Lung (tissue), 12 donors: ENCODE measurements around the gene PLEKHM3. TPM values are rescaled to one million over a fixed set of nuclear protein-coding genes. Genes with fewer than 3 reads are reported as not detected.
A peak's percentile ranks its signal among the peaks of the same experiment; 100 is the strongest.

Source experiments
- ATAC-seq: fragments of 200-7000 bp; cut with Tn5 transposase; one replicate; pipeline ENCODE4 v1.9.1; 2020; ENCODE audit warnings: moderate number of reproducible peaks; ENCODE audit not compliant: insufficient read depth, low FRiP score
- DNase-seq, 3 donors: peaks; one replicate each; pipeline ENCODE4 v3.0.0-alpha.2; 2013 to 2017
- H3K27ac ChIP-seq, 2 donors: one replicate each; pipeline ENCODE4 v1.5.1; 2013; ENCODE audit warnings: mild to moderate bottlenecking in 2 of 2, moderate library complexity in 2 of 2, control low read depth in 1 of 2, inconsistent platforms in 1 of 2, low read depth in 1 of 2, low read length in 1 of 2
- H3K27me3 ChIP-seq, 3 donors: one replicate each; pipeline ENCODE4 v1.5.1; 2013; ENCODE audit warnings: low read length in 2 of 3; ENCODE audit not compliant: control insufficient read depth in 3 of 3, insufficient read depth in 3 of 3
- H3K36me3 ChIP-seq, 4 donors: one replicate each; pipeline ENCODE4 v1.5.1; 2013; ENCODE audit warnings: low read length in 4 of 4, mild to moderate bottlenecking in 1 of 4, moderate library complexity in 1 of 4; ENCODE audit not compliant: control insufficient read depth in 4 of 4, insufficient read depth in 4 of 4
- H3K4me1 ChIP-seq, 5 donors: one replicate each; pipeline ENCODE4 v1.5.1; 2013; ENCODE audit warnings: low read length in 5 of 5, mild to moderate bottlenecking in 2 of 5, moderate library complexity in 1 of 5; ENCODE audit not compliant: control insufficient read depth in 5 of 5, insufficient read depth in 5 of 5
- H3K4me3 ChIP-seq: one replicate; pipeline ENCODE4 v1.5.1; 2013; ENCODE audit warnings: mild to moderate bottlenecking, control low read depth, moderate library complexity
- H3K9ac ChIP-seq, 2 donors: one replicate each; pipeline ENCODE4 v1.5.1; 2013; ENCODE audit warnings: low read length in 2 of 2, control low read depth in 1 of 2; ENCODE audit not compliant: insufficient read depth in 1 of 2
- H3K9me3 ChIP-seq, 4 donors: one replicate each; pipeline ENCODE4 v1.5.1; 2013; ENCODE audit warnings: low read length in 3 of 4, mild to moderate bottlenecking in 1 of 4, moderate library complexity in 1 of 4; ENCODE audit not compliant: control insufficient read depth in 4 of 4, insufficient read depth in 3 of 4
- CTCF ChIP-seq: IDR thresholded peaks from 2 replicates; pipeline ENCODE4 v1.5.1; 2012; ENCODE audit warnings: mild to moderate bottlenecking; ENCODE audit errors: control extremely low read depth, extremely low read depth
- WGBS, 2 donors: extraction: QIAGEN DNeasy Blood & Tissue Kit; methylation state at CpG; one replicate each; pipeline ENCODE4 v1.1.7; 2013; 5-methylcytosine and 5-hydroxymethylcytosine counted together
- polyA plus RNA-seq, 2 donors: library from polyadenylated mRNA; stranded (reverse); fragments of 200-250 nt; gene quantifications; one replicate each; pipeline ENCODE4 v1.2.1, GENCODE V29; 2013
- total RNA-seq, 2 donors: library from RNA; depleted of rRNA in 1 of 2; stranded (reverse); fragments of >200 nt in 1 of 2; gene quantifications; one replicate each; pipeline ENCODE4 v1.2.1, GENCODE V29; 2014 to 2021
- donor health status: control.
- donor health status: control.
- donor health status: Bipolar disorder and iron deficiency.
- donor health status: healthy.
- donor health status: DM: yes; HTN: yes; CAD: no.

Gene PLEKHM3
- total and polyA plus RNA-seq, 4 donors, result 5.6 to 32.9 (median 12.4) TPM

DNA sequence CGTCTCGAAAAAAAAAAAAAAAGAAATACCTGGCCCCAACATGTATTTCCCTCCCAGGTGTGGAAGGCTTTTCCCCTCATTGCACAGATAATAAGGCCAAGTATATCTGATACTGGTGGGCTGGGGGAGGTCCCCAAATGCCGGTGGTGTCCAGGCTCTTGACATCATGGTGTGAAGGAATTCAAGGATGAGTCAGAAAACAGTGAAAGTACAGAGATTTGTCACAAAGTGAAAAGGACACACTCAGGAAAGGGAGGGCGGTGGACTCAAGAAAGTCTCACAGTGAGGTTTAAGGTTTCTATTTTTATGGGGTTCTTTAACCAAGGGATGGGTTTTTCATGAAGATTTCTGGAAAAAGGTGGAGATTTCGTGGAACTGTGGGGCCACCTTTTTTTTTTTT lies 217.8 kb downstream of the PLEKHM3 start:
- Histone ChIP-seq H3K4me3 (no peak overlapping the region), H3K4me1 (peaks cover 0 to 12% (median 0%) of the 10 kb centered on the region in 5 donors), H3K27me3 (no peaks in the 10 kb centered on the region), H3K36me3 (no peaks in the 10 kb centered on the region), H3K9me3 (no peaks in the 10 kb centered on the region), H3K27ac (no peak overlapping the region), H3K9ac (no peak overlapping the region)
- TF ChIP-seq CTCF, result no peak
- WGBS, 2 donors, result 89 to 93% methylated on average over 5 of the region's 5 CpGs
- DNase-seq, result no peak
- ATAC-seq, result no peak

GRCh38 chr2:207805566-207806226 lies 219.6 kb downstream of the PLEKHM3 start:
- Histone ChIP-seq H3K4me3 (no peak overlapping the region), H3K9ac (no peak overlapping the region), H3K9me3 (no peaks in the 10 kb centered on the region), H3K4me1 (peaks cover 0 to 5% (median 0%) of the 10 kb centered on the region in 5 donors), H3K36me3 (no peaks in the 10 kb centered on the region), H3K27ac (no peak overlapping the region), H3K27me3 (no peaks in the 10 kb centered on the region)
- DNase-seq (no peak), ATAC-seq (no peak)
- TF ChIP-seq CTCF, result no peak
- 80 to 84% methylated on average over 5 of the region's 5 CpGs for WGBS, 2 donors

GRCh38 chr2:207802650-207803049 lies 222.7 kb downstream of the PLEKHM3 start:
- 67 to 73% methylated on average over 6 of the region's 6 CpGs for WGBS, 2 donors
- DNase-seq (no peak), ATAC-seq (no peak)
- H3K9ac ChIP-seq, result no peak overlapping the region
- H3K4me1 ChIP-seq, result no peaks in the 10 kb centered on the region
- H3K9me3 ChIP-seq, result no peaks in the 10 kb centered on the region
- H3K36me3 ChIP-seq, result no peaks in the 10 kb centered on the region
- H3K4me3 ChIP-seq, result no peak overlapping the region
- no peak for TF ChIP-seq CTCF
- H3K27me3 ChIP-seq, result no peaks in the 10 kb centered on the region
- no peak overlapping the region for H3K27ac ChIP-seq

- Histone ChIP-seq H3K9ac (no peak overlapping the region), H3K4me3 (no peak overlapping the region), H3K36me3 (no peaks in the 10 kb centered on the region), H3K27ac (no peak overlapping the region), H3K9me3 (no peaks in the 10 kb centered on the region), H3K4me1 (peaks cover 0 to 5% (median 0%) of the 10 kb centered on the region in 5 donors), H3K27me3 (no peaks in the 10 kb centered on the region)
- WGBS, 2 donors, result 17 to 18% methylated on average over 3 of the region's 3 CpGs
- DNase-seq, result peak in 2 of 3 donors; percentile 12 to 31
- no peak for ATAC-seq
- no peak for TF ChIP-seq CTCF
Measured at GRCh38 chr2:207801259-207801658, 224.1 kb downstream of the PLEKHM3 start.
